Parathyroid adenoma (tissue), 2 donors: ENCODE results near the gene DGKD.

Experiments used
- H2AFZ ChIP-seq: fragments of 300-600 bp; sonication (generic); one replicate; pipeline ENCODE4 v1.7.0; 2017; ENCODE audit warnings: antibody characterized with exemption, mild to moderate bottlenecking
- H3K27ac ChIP-seq: fragments of 300-600 bp; sonication (generic); one replicate; pipeline ENCODE4 v1.7.0; 2017
- H3K27me3 ChIP-seq: fragments of 300-600 bp; sonication (generic); one replicate; pipeline ENCODE4 v1.7.0; 2017; ENCODE audit warnings: low read length; ENCODE audit not compliant: control insufficient read depth, insufficient read depth
- H3K36me3 ChIP-seq: fragments of 300-600 bp; sonication (generic); one replicate; pipeline ENCODE4 v1.7.0; 2017; ENCODE audit warnings: low read length; ENCODE audit not compliant: control insufficient read depth, insufficient read depth
- H3K4me1 ChIP-seq: fragments of 300-600 bp; sonication (generic); one replicate; pipeline ENCODE4 v1.7.0; 2017; ENCODE audit warnings: control low read depth
- H3K4me2 ChIP-seq: fragments of 300-600 bp; sonication (generic); one replicate; pipeline ENCODE4 v1.7.0; 2017; ENCODE audit warnings: low read length
- H3K4me3 ChIP-seq: fragments of 300-600 bp; sonication (generic); one replicate; pipeline ENCODE4 v1.7.0; 2017; ENCODE audit warnings: low read depth, low read length
- H3K79me2 ChIP-seq: fragments of 300-600 bp; sonication (generic); one replicate; pipeline ENCODE4 v1.7.0; 2017; ENCODE audit warnings: control low read depth
- H3K9ac ChIP-seq: fragments of 300-600 bp; sonication (generic); one replicate; pipeline ENCODE4 v1.7.0; 2017; ENCODE audit warnings: mild to moderate bottlenecking
- H3K9me3 ChIP-seq: fragments of 300-600 bp; sonication (generic); one replicate; pipeline ENCODE4 v1.7.0; 2017; ENCODE audit warnings: low read length; ENCODE audit not compliant: control insufficient read depth
- CTCF ChIP-seq: fragments of 300-600 bp; sonication (generic); IDR thresholded peaks from one replicate; pipeline ENCODE4 v1.7.0; 2017; ENCODE audit warnings: antibody characterized with exemption, mild to moderate bottlenecking
- donor health status: primary hyperparathyroidism.

The DGKD gene

GRCh38 chr2:233423552-233423860 lies 69.2 kb downstream of the DGKD start:
- no peaks in the 10 kb centered on the region for H3K27me3 ChIP-seq
- H3K27ac ChIP-seq: no peak overlapping the region
- no peak overlapping the region for H2AFZ ChIP-seq
- no peaks in the 10 kb centered on the region for H3K4me1 ChIP-seq
- no peak overlapping the region for H3K4me3 ChIP-seq
- H3K9ac ChIP-seq: no peak overlapping the region
- H3K36me3 ChIP-seq: no peaks in the 10 kb centered on the region
- no peak for TF ChIP-seq CTCF
- H3K79me2 ChIP-seq: peaks cover 24% of the 10 kb centered on the region
- H3K9me3 ChIP-seq: no peaks in the 10 kb centered on the region
- no peak overlapping the region for H3K4me2 ChIP-seq

GRCh38 chr2:233424154-233424951 lies 70.1 kb downstream of the DGKD start:
- Histone ChIP-seq H3K4me2 (no peak overlapping the region), H3K79me2 (peaks cover 22% of the 10 kb centered on the region), H3K9me3 (no peaks in the 10 kb centered on the region), H3K4me1 (no peaks in the 10 kb centered on the region), H2AFZ (no peak overlapping the region), H3K27me3 (no peaks in the 10 kb centered on the region), H3K4me3 (no peak overlapping the region), H3K27ac (no peak overlapping the region), H3K9ac (no peak overlapping the region), H3K36me3 (no peaks in the 10 kb centered on the region)
- no peak for TF ChIP-seq CTCF

- no peaks in the 10 kb centered on the region for H3K4me1 ChIP-seq
- no peak overlapping the region for H3K27ac ChIP-seq
- H3K27me3 ChIP-seq: no peaks in the 10 kb centered on the region
- H2AFZ ChIP-seq: no peak overlapping the region
- H3K9me3 ChIP-seq: no peaks in the 10 kb centered on the region
- no peaks in the 10 kb centered on the region for H3K36me3 ChIP-seq
- no peak overlapping the region for H3K4me2 ChIP-seq
- H3K79me2 ChIP-seq: peaks cover 20% of the 10 kb centered on the region
- TF ChIP-seq CTCF: no peak
- H3K4me3 ChIP-seq: no peak overlapping the region
- no peak overlapping the region for H3K9ac ChIP-seq
Measured at GRCh38 chr2:233426619-233427342, 72.5 kb downstream of the DGKD start.

- peaks cover 16% of the 10 kb centered on the region for H3K79me2 ChIP-seq
- no peak overlapping the region for H3K27ac ChIP-seq
- H3K9me3 ChIP-seq: no peaks in the 10 kb centered on the region
- no peaks in the 10 kb centered on the region for H3K4me1 ChIP-seq
- no peaks in the 10 kb centered on the region for H3K36me3 ChIP-seq
- H3K27me3 ChIP-seq: no peaks in the 10 kb centered on the region
- no peak overlapping the region for H3K4me3 ChIP-seq
- H3K9ac ChIP-seq: no peak overlapping the region
- no peak overlapping the region for H2AFZ ChIP-seq
- H3K4me2 ChIP-seq: no peak overlapping the region
- no peak for TF ChIP-seq CTCF
Measured at GRCh38 chr2:233428008-233428407, 73.7 kb downstream of the DGKD start.
